ENCODE results near the gene FHIT. TPM values are rescaled to one million over a fixed set of nuclear protein-coding genes. Genes with fewer than 3 reads are reported as not detected.

FHIT gene
- total RNA-seq, 1 experiment from 2014 or later: 9.8 TPM

GRCh38 chr3:60803216-60804173, 447.8 kb downstream of the FHIT start:
- no peak for DNase-seq
- H4K20me1 ChIP-seq (ENCODE audit: insufficient read depth): no peaks in the 10 kb centered on the region
- H3K36me3 ChIP-seq (ENCODE audit: low read depth): no peaks in the 10 kb centered on the region
- H2AFZ ChIP-seq: no peak overlapping the region
- no peaks in the 10 kb centered on the region for H3K79me2 ChIP-seq (ENCODE audit: low read depth)
- no peaks in the 10 kb centered on the region for H3F3A ChIP-seq (ENCODE audit: insufficient read depth, low read depth)
- no peaks in the 10 kb centered on the region for H3K27me3 ChIP-seq (ENCODE audit: insufficient read depth, low read depth)
- H3K4me3 ChIP-seq: no peak overlapping the region
- H3K27ac ChIP-seq: no peak overlapping the region
- CTCF ChIA-PET: no interaction called here
- H3K9me3 ChIP-seq (ENCODE audit: insufficient read depth, low read depth): no peaks in the 10 kb centered on the region
- H3K4me1 ChIP-seq (replicated peaks; ENCODE audit: insufficient read depth): no peaks in the 10 kb centered on the region
- BruUV-seq (replicated peaks): no TSS peak
- no peaks in the 10 kb centered on the region for H3K9me2 ChIP-seq (ENCODE audit: insufficient read depth)
- POLR2A ChIA-PET (ENCODE audit: unreplicated experiment): no interaction called here
- intact Hi-C loops (cut with micrococcal nuclease; ENCODE audit: unreplicated experiment): no loop called here
- TF ChIP-seq CTCF (conservative IDR thresholded peaks at IDR 0.05): no peak
- no peak for TF ChIP-seq EZH2 (IDR thresholded peaks at IDR 0.05; ENCODE audit: low read depth)
- H3K4me2 ChIP-seq: no peak overlapping the region

GRCh38 chr3:60801307-60801706, 449.9 kb downstream of the FHIT start:
- H4K20me1 ChIP-seq (ENCODE audit: insufficient read depth): no peaks in the 10 kb centered on the region
- no peak overlapping the region for H3K4me3 ChIP-seq
- intact Hi-C loops (cut with micrococcal nuclease; ENCODE audit: unreplicated experiment): no loop called here
- ChIA-PET POLR2A (ENCODE audit: unreplicated experiment) (no interaction called here), CTCF (no interaction called here)
- no peaks in the 10 kb centered on the region for H3K36me3 ChIP-seq (ENCODE audit: low read depth)
- H3K9me3 ChIP-seq (ENCODE audit: insufficient read depth, low read depth): no peaks in the 10 kb centered on the region
- BruUV-seq (replicated peaks): no TSS peak
- TF ChIP-seq CTCF (conservative IDR thresholded peaks at IDR 0.05): no peak
- no peak for TF ChIP-seq EZH2 (IDR thresholded peaks at IDR 0.05; ENCODE audit: low read depth)
- no peaks in the 10 kb centered on the region for H3K79me2 ChIP-seq (ENCODE audit: low read depth)
- no peak overlapping the region for H3K4me2 ChIP-seq
- no peaks in the 10 kb centered on the region for H3K4me1 ChIP-seq (replicated peaks; ENCODE audit: insufficient read depth)
- no peak overlapping the region for H3K27ac ChIP-seq
- H3K9me2 ChIP-seq (ENCODE audit: insufficient read depth): no peaks in the 10 kb centered on the region
- H2AFZ ChIP-seq: no peak overlapping the region
- no peaks in the 10 kb centered on the region for H3F3A ChIP-seq (ENCODE audit: insufficient read depth, low read depth)
- no peaks in the 10 kb centered on the region for H3K27me3 ChIP-seq (ENCODE audit: insufficient read depth, low read depth)
- DNase-seq: no peak

- Histone ChIP-seq H3K27me3 (ENCODE audit: insufficient read depth, low read depth) (no peaks in the 10 kb centered on the region), H3K4me1 (replicated peaks; ENCODE audit: insufficient read depth) (no peaks in the 10 kb centered on the region), H3F3A (ENCODE audit: insufficient read depth, low read depth) (no peaks in the 10 kb centered on the region), H3K27ac (no peak overlapping the region), H2AFZ (no peak overlapping the region), H3K36me3 (ENCODE audit: low read depth) (no peaks in the 10 kb centered on the region), H3K79me2 (ENCODE audit: low read depth) (no peaks in the 10 kb centered on the region), H3K4me2 (no peak overlapping the region), H3K9me2 (ENCODE audit: insufficient read depth) (no peaks in the 10 kb centered on the region), H3K9me3 (ENCODE audit: insufficient read depth, low read depth) (no peaks in the 10 kb centered on the region), H3K4me3 (no peak overlapping the region), H4K20me1 (ENCODE audit: insufficient read depth) (no peaks in the 10 kb centered on the region)
- no peak for DNase-seq
- no TSS peak for BruUV-seq (replicated peaks)
- POLR2A ChIA-PET (ENCODE audit: unreplicated experiment): no interaction called here
- TF ChIP-seq EZH2 (IDR thresholded peaks at IDR 0.05; ENCODE audit: low read depth) (no peak), CTCF (conservative IDR thresholded peaks at IDR 0.05) (no peak)
- CTCF ChIA-PET: no interaction called here
- intact Hi-C loops (cut with micrococcal nuclease; ENCODE audit: unreplicated experiment): no loop called here
Measured at GRCh38 chr3:60798456-60798855, 452.8 kb downstream of the FHIT start.

Data from PC-9 (cell line).